Nephron progenitor cell (in vitro differentiated cells): ENCODE data around the gene NR6A1.
A peak's percentile ranks its signal among the peaks of the same experiment; 100 is the strongest.

Experiments used
- DNase-seq: peaks from one replicate; pipeline ENCODE4 v3.0.0; 2021
- H3K27ac Mint-ChIP-seq: 2 replicates; pipeline ENCODE4 v1.8.0; 2021; ENCODE audit warnings: mild to moderate bottlenecking, moderate library complexity, mixed read lengths
- H3K27me3 Mint-ChIP-seq: 2 replicates; pipeline ENCODE4 v1.8.0; 2021; ENCODE audit warnings: mild to moderate bottlenecking, low read depth, mixed read lengths; ENCODE audit not compliant: poor library complexity
- H3K36me3 Mint-ChIP-seq: 2 replicates; pipeline ENCODE4 v1.8.0; 2021; ENCODE audit warnings: low read depth, mixed read lengths
- H3K4me1 Mint-ChIP-seq: 2 replicates; pipeline ENCODE4 v1.8.0; 2021; ENCODE audit warnings: mixed read lengths
- H3K4me3 Mint-ChIP-seq: 2 replicates; pipeline ENCODE4 v1.8.0; 2021; ENCODE audit warnings: mild to moderate bottlenecking, moderate library complexity, mixed read lengths
- H3K9me3 Mint-ChIP-seq: 2 replicates; pipeline ENCODE4 v1.8.0; 2021; ENCODE audit warnings: mild to moderate bottlenecking, moderate library complexity, mixed read lengths
- CTCF ChIP-seq: fragments of 200-600 bp; sonication (generic); IDR thresholded peaks from 2 replicates; pipeline ENCODE4 v1.5.0; 2021; ENCODE audit warnings: antibody characterized with exemption

NR6A1 gene

GRCh38 chr9:124720429-124721108, 50.5 kb downstream of the NR6A1 start:
- TF ChIP-seq CTCF, result no peak
- Mint-ChIP-seq H3K36me3 (peaks cover 24% of the 10 kb centered on the region), H3K4me1 (peaks cover 33% of the 10 kb centered on the region), H3K4me3 (no peak overlapping the region), H3K27me3 (no peaks in the 10 kb centered on the region), H3K9me3 (no peaks in the 10 kb centered on the region), H3K27ac (peak overlapping the region; percentile 16)
- DNase-seq, result no peak

GRCh38 chr9:124718928-124719327, 52.2 kb downstream of the NR6A1 start:
- Mint-ChIP-seq H3K27me3 (no peaks in the 10 kb centered on the region), H3K27ac (no peak overlapping the region), H3K4me1 (peaks cover 16% of the 10 kb centered on the region), H3K9me3 (no peaks in the 10 kb centered on the region), H3K4me3 (no peak overlapping the region), H3K36me3 (peaks cover 39% of the 10 kb centered on the region)
- no peak for TF ChIP-seq CTCF
- no peak for DNase-seq

GRCh38 chr9:124717597-124717996, 53.5 kb downstream of the NR6A1 start:
- no peak for TF ChIP-seq CTCF
- Mint-ChIP-seq H3K9me3 (no peaks in the 10 kb centered on the region), H3K4me1 (peaks cover 8% of the 10 kb centered on the region), H3K27me3 (no peaks in the 10 kb centered on the region), H3K36me3 (peaks cover 46% of the 10 kb centered on the region), H3K27ac (peak overlapping the region; percentile 60), H3K4me3 (no peak overlapping the region)
- no peak for DNase-seq

- no peaks in the 10 kb centered on the region for H3K9me3 Mint-ChIP-seq
- DNase-seq, result no peak
- H3K27me3 Mint-ChIP-seq, result no peaks in the 10 kb centered on the region
- no peak overlapping the region for H3K27ac Mint-ChIP-seq
- TF ChIP-seq CTCF, result no peak
- peaks cover 8% of the 10 kb centered on the region for H3K4me1 Mint-ChIP-seq
- H3K4me3 Mint-ChIP-seq, result no peak overlapping the region
- H3K36me3 Mint-ChIP-seq, result peaks cover 51% of the 10 kb centered on the region
Observed at GRCh38 chr9:124716808-124717207, 54.3 kb downstream of the NR6A1 start.

- DNase-seq, result no peak
- peak overlapping the region; percentile 3 for H3K27ac Mint-ChIP-seq
- H3K4me3 Mint-ChIP-seq, result no peak overlapping the region
- H3K27me3 Mint-ChIP-seq, result no peaks in the 10 kb centered on the region
- peaks cover 16% of the 10 kb centered on the region for H3K9me3 Mint-ChIP-seq
- TF ChIP-seq CTCF, result no peak
- H3K36me3 Mint-ChIP-seq, result peaks cover 65% of the 10 kb centered on the region
- H3K4me1 Mint-ChIP-seq, result peaks cover 16% of the 10 kb centered on the region
Observed at GRCh38 chr9:124710766-124711165, 60.3 kb downstream of the NR6A1 start.

- Mint-ChIP-seq H3K9me3 (peaks cover 19% of the 10 kb centered on the region), H3K27me3 (no peaks in the 10 kb centered on the region), H3K27ac (peak overlapping the region; percentile 58), H3K36me3 (peaks cover 66% of the 10 kb centered on the region), H3K4me3 (no peak overlapping the region), H3K4me1 (peaks cover 16% of the 10 kb centered on the region)
- DNase-seq, result no peak
- no peak for TF ChIP-seq CTCF
Observed at GRCh38 chr9:124709292-124709690, 61.8 kb downstream of the NR6A1 start.
